SU-DHL-6 (cell line): ENCODE data around the gene HOXA7.

Experiments used
- CTCF ChIP-seq: fragments of 200-600 bp; sonication (generic); IDR thresholded peaks from one replicate; pipeline ENCODE4 v1.5.1; 2017; ENCODE audit warnings: antibody characterized with exemption, mild to moderate bottlenecking, low read length, moderate library complexity; ENCODE audit not compliant: insufficient read depth, poor library complexity, severe bottlenecking
- EZH2phosphoT487 ChIP-seq: fragments of 200-600 bp; sonication (generic), shearing (Covaris generic); conservative IDR thresholded peaks from 2 replicates; pipeline ENCODE4 v1.6.1; 2018; ENCODE audit warnings: mild to moderate bottlenecking, antibody characterized with exemption, low read length, moderate library complexity, mixed read lengths

- no peak for TF ChIP-seq CTCF
- no peak for TF ChIP-seq EZH2phosphoT487
Measured at GRCh38 chr7:27203964-27204594, 47.6 kb upstream of the HOXA7 start.
